ENCODE measurements around the gene PGAP6.
"Not testable (repeated sequence)": the region's sequence is repeated elsewhere in the genome, so short reads cannot be mapped to it uniquely, and the experiment has no call there.

PGAP6 gene

GRCh38 chr16:367333-367903, 14.4 kb downstream of the PGAP6 start:
- no peak for DNase-seq

GRCh38 chr16:366476-366875, 15.3 kb downstream of the PGAP6 start:
- no peak for DNase-seq

GRCh38 chr16:364595-365491, 16.9 kb downstream of the PGAP6 start:
- DNase-seq, result no peak

GRCh38 chr16:363766-364490, 17.9 kb downstream of the PGAP6 start:
- DNase-seq, result peak; percentile 28

GRCh38 chr16:363110-363765, 18.5 kb downstream of the PGAP6 start:
- DNase-seq, result no peak

- not testable (repeated sequence) for DNase-seq
These were observed 19.1 kb downstream of the PGAP6 start for GRCh38 chr16:362702-362999.

GRCh38 chr16:361872-362701, 19.7 kb downstream of the PGAP6 start:
- peak; percentile 60 for DNase-seq

GRCh38 chr16:361341-361871, 20.4 kb downstream of the PGAP6 start:
- no peak for DNase-seq

GRCh38 chr16:360698-361336, 21.0 kb downstream of the PGAP6 start:
- no peak for DNase-seq

GRCh38 chr16:359871-360697, 21.7 kb downstream of the PGAP6 start:
- DNase-seq, result no peak

- no peak for DNase-seq
These were observed 22.6 kb downstream of the PGAP6 start for GRCh38 chr16:359067-359763.

GRCh38 chr16:356741-357140, 25.0 kb downstream of the PGAP6 start:
- no peak for DNase-seq

GRCh38 chr16:354971-355461, 26.8 kb downstream of the PGAP6 start:
- no peak for DNase-seq

- DNase-seq, result no peak
These were observed 27.4 kb downstream of the PGAP6 start for GRCh38 chr16:354291-354881.

GRCh38 chr16:353404-354290, 28.1 kb downstream of the PGAP6 start:
- DNase-seq, result no peak

GRCh38 chr16:352547-353403, 29.0 kb downstream of the PGAP6 start, which contains the start of gene AXIN1:
TSS of gene AXIN1 (minus strand) at chr16:352723. CDS start at chr16:347025, 5,698 bp downstream.
- DNase-seq, result peak; percentile 83
